Liver (tissue), 9 donors: Measurements from ENCODE around the gene ELAVL2. TPM values are rescaled to one million over a fixed set of nuclear protein-coding genes. Genes with fewer than 3 reads are reported as not detected.

Experiments
- DNase-seq: peaks from one replicate; pipeline ENCODE4 v3.0.0-alpha.2; 2017; ENCODE audit warnings: low spot score
- H3K27ac ChIP-seq, 2 donors: one replicate each; pipeline ENCODE4 v1.7.0; 2013; ENCODE audit warnings: inconsistent platforms in 2 of 2, low read length in 2 of 2, control low read depth in 1 of 2, low read depth in 1 of 2, mild to moderate bottlenecking in 1 of 2
- H3K27me3 ChIP-seq, 4 donors: one replicate each; pipeline versions ENCODE4 v1.6.1 to v1.7.0; 2013; ENCODE audit warnings: low read length in 3 of 4, inconsistent platforms in 1 of 4, mild to moderate bottlenecking in 1 of 4, moderate library complexity in 1 of 4; ENCODE audit not compliant: control insufficient read depth in 4 of 4, insufficient read depth in 4 of 4
- H3K36me3 ChIP-seq, 4 donors: one replicate each; pipeline versions ENCODE4 v1.6.1 to v1.7.0; 2013; ENCODE audit warnings: low read length in 3 of 4, mild to moderate bottlenecking in 3 of 4, low read depth in 1 of 4, moderate library complexity in 1 of 4; ENCODE audit not compliant: control insufficient read depth in 4 of 4, insufficient read depth in 3 of 4
- H3K4me1 ChIP-seq, 4 donors: one replicate each; pipeline versions ENCODE4 v1.6.1 to v1.7.0; 2013; ENCODE audit warnings: low read length in 3 of 4, mild to moderate bottlenecking in 3 of 4, moderate library complexity in 1 of 4; ENCODE audit not compliant: control insufficient read depth in 4 of 4, insufficient read depth in 4 of 4
- H3K4me3 ChIP-seq, 3 donors: one replicate each; pipeline versions ENCODE4 v1.6.1 to v1.7.0; 2013; ENCODE audit warnings: low read length in 3 of 3, control low read depth in 1 of 3, low read depth in 1 of 3, mild to moderate bottlenecking in 1 of 3
- H3K9ac ChIP-seq, 2 donors: one replicate each; pipeline ENCODE4 v1.7.0; 2013; ENCODE audit warnings: low read length in 2 of 2, mild to moderate bottlenecking in 2 of 2, moderate library complexity in 2 of 2, control low read depth in 1 of 2, low read depth in 1 of 2
- H3K9me3 ChIP-seq, 4 donors: one replicate each; pipeline versions ENCODE4 v1.6.1 to v1.7.0; 2013; ENCODE audit warnings: low read length in 3 of 4; ENCODE audit not compliant: control insufficient read depth in 4 of 4
- CTCF ChIP-seq: fragments of 150-350 bp; IDR thresholded peaks from 2 replicates; pipeline ENCODE4 v1.5.1; 2017; ENCODE audit warnings: improper control_type of control experiment, low read depth, low read length; ENCODE audit not compliant: missing input control
- EGR1 ChIP-seq, 2 donors: IDR thresholded peaks; 2 replicates each; pipeline ENCODE4 v1.6.1; 2016 to 2018; ENCODE audit warnings: antibody characterized with exemption in 2 of 2, low read depth in 2 of 2
- FOXA1 ChIP-seq: IDR thresholded peaks from 2 replicates; pipeline ENCODE4 v1.6.1; 2016; ENCODE audit warnings: antibody characterized with exemption
- FOXA2 ChIP-seq: IDR thresholded peaks from 2 replicates; pipeline ENCODE4 v1.6.1; 2016; ENCODE audit warnings: antibody characterized with exemption
- GABPA ChIP-seq, 2 donors: IDR thresholded peaks in 1 of 2; conservative IDR thresholded peaks in 1 of 2; 2 replicates each; pipeline ENCODE4 v1.6.1; 2016; ENCODE audit warnings: antibody characterized with exemption in 2 of 2, mild to moderate bottlenecking in 1 of 2, moderate library complexity in 1 of 2
- HNF4A ChIP-seq, 2 donors: conservative IDR thresholded peaks; 2 replicates each; pipeline ENCODE4 v1.6.1; 2016; ENCODE audit warnings: antibody characterized with exemption in 2 of 2, mild to moderate bottlenecking in 2 of 2
- HNF4G ChIP-seq: IDR thresholded peaks from 2 replicates; pipeline ENCODE4 v1.6.1; 2016; ENCODE audit warnings: antibody characterized with exemption
- JUND ChIP-seq, 2 donors: IDR thresholded peaks; 2 replicates each; pipeline ENCODE4 v1.6.1; 2016; ENCODE audit warnings: antibody characterized with exemption in 2 of 2
- MAX ChIP-seq: IDR thresholded peaks from 2 replicates; pipeline ENCODE4 v1.6.1; 2016; ENCODE audit warnings: antibody characterized with exemption
- NR2F2 ChIP-seq: IDR thresholded peaks from 2 replicates; pipeline ENCODE4 v1.6.1; 2016; ENCODE audit warnings: antibody characterized with exemption
- RAD21 ChIP-seq, 2 donors: IDR thresholded peaks; 2 replicates each; pipeline ENCODE4 v1.6.1; 2016; ENCODE audit warnings: antibody characterized with exemption in 2 of 2, mild to moderate bottlenecking in 2 of 2
- REST ChIP-seq: IDR thresholded peaks from 2 replicates; pipeline ENCODE4 v1.6.1; 2016; ENCODE audit warnings: antibody characterized with exemption, mild to moderate bottlenecking
- RXRA ChIP-seq, 2 donors: IDR thresholded peaks; 2 replicates each; pipeline ENCODE4 v1.6.1; 2017 to 2018; ENCODE audit warnings: antibody characterized with exemption in 2 of 2, mild to moderate bottlenecking in 1 of 2
- SP1 ChIP-seq: IDR thresholded peaks from 2 replicates; pipeline ENCODE4 v1.6.1; 2018; ENCODE audit warnings: antibody characterized with exemption, mild to moderate bottlenecking
- TAF1 ChIP-seq: conservative IDR thresholded peaks from 2 replicates; pipeline ENCODE4 v1.6.1; 2016; ENCODE audit warnings: antibody characterized with exemption, mild to moderate bottlenecking
- YY1 ChIP-seq: IDR thresholded peaks from 2 replicates; pipeline ENCODE4 v1.6.1; 2016; ENCODE audit warnings: antibody characterized with exemption, mild to moderate bottlenecking
- WGBS: extraction: QIAGEN DNeasy Blood & Tissue Kit; methylation state at CpG from one replicate; pipeline ENCODE4 v1.1.7; 2013; 5-methylcytosine and 5-hydroxymethylcytosine counted together
- polyA plus RNA-seq, 2 donors: library from polyadenylated mRNA; stranded (reverse) in 1 of 2; unstranded in 1 of 2; fragments of 200-250 nt in 1 of 2; fragments of >200 nt in 1 of 2; fragmentation: Nextera tagmentation in 1 of 2; extraction: Ambion mirVana in 1 of 2; gene quantifications; one replicate each; pipeline versions ENCODE4 v1.2.1 to v1.2.3, GENCODE V29; 2013 to 2015
- total RNA-seq, 2 donors: library from RNA; depleted of rRNA; stranded (reverse); fragments of >200 nt; gene quantifications; one replicate each; pipeline ENCODE4 v1.2.3, GENCODE V29; 2014
- TF ChIP-seq, protein P1 (sequence below): IDR thresholded peaks from 2 replicates; pipeline ENCODE4 v1.6.1; 2016; ENCODE audit warnings: antibody characterized with exemption
- TF ChIP-seq, protein P2 (sequence below): IDR thresholded peaks from 2 replicates; pipeline ENCODE4 v1.6.1; 2016; ENCODE audit warnings: antibody characterized with exemption
- donor health status: healthy.
- donor health status: healthy.
- donor health status: healthy.
- donor health status: healthy.
- donor health status: healthy.

The ELAVL2 gene
- total and polyA plus RNA-seq, 4 donors: 0.19 TPM; not detected in 3

GRCh38 chr9:23774266-23774665, 51.8 kb downstream of the ELAVL2 start:
- no peak overlapping the region for H3K4me3 ChIP-seq
- DNase-seq: no peak
- WGBS: 33% methylated on average over 2 of the region's 2 CpGs
- no peaks in the 10 kb centered on the region for H3K9me3 ChIP-seq
- TF ChIP-seq EGR1 (IDR thresholded peaks at IDR 0.05; ENCODE audit: low read depth in 2 of 2) (no peak), RXRA (IDR thresholded peaks at IDR 0.05) (no peak), FOXA1 (no peak), REST (no peak), GABPA (IDR thresholded peaks at IDR 0.05 in 1 of 2, conservative IDR thresholded peaks at IDR 0.05 in 1 of 2) (no peak), NR2F2 (no peak), JUND (IDR thresholded peaks at IDR 0.05) (no peak), HNF4A (conservative IDR thresholded peaks at IDR 0.05) (no peak), SP1 (no peak), CTCF (no peak), TAF1 (no peak), FOXA2 (no peak), YY1 (no peak), MAX (no peak), HNF4G (no peak), RAD21 (IDR thresholded peaks at IDR 0.05) (no peak)
- TF ChIP-seq, protein P1, sequence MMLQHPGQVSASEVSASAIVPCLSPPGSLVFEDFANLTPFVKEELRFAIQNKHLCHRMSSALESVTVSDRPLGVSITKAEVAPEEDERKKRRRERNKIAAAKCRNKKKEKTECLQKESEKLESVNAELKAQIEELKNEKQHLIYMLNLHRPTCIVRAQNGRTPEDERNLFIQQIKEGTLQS: no peak
- H3K27ac ChIP-seq: no peak overlapping the region
- no peaks in the 10 kb centered on the region for H3K4me1 ChIP-seq
- H3K9ac ChIP-seq: no peak overlapping the region
- peaks cover 0 to 5% (median 0%) of the 10 kb centered on the region in 4 donors for H3K27me3 ChIP-seq
- H3K36me3 ChIP-seq: no peaks in the 10 kb centered on the region

- TF ChIP-seq NR2F2 (no peak), HNF4G (no peak), YY1 (no peak), TAF1 (no peak), HNF4A (conservative IDR thresholded peaks at IDR 0.05) (no peak), JUND (IDR thresholded peaks at IDR 0.05) (no peak), REST (no peak), SP1 (no peak), EGR1 (IDR thresholded peaks at IDR 0.05; ENCODE audit: low read depth in 2 of 2) (no peak)
- TF ChIP-seq, protein P1: no peak
- TF ChIP-seq, protein P2, sequence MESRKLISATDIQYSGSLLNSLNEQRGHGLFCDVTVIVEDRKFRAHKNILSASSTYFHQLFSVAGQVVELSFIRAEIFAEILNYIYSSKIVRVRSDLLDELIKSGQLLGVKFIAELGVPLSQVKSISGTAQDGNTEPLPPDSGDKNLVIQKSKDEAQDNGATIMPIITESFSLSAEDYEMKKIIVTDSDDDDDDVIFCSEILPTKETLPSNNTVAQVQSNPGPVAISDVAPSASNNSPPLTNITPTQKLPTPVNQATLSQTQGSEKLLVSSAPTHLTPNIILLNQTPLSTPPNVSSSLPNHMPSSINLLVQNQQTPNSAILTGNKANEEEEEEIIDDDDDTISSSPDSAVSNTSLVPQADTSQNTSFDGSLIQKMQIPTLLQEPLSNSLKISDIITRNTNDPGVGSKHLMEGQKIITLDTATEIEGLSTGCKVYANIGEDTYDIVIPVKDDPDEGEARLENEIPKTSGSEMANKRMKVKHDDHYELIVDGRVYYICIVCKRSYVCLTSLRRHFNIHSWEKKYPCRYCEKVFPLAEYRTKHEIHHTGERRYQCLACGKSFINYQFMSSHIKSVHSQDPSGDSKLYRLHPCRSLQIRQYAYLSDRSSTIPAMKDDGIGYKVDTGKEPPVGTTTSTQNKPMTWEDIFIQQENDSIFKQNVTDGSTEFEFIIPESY: no peak
- H3K9ac ChIP-seq: no peak overlapping the region
- H3K4me3 ChIP-seq: no peak overlapping the region
- H3K4me1 ChIP-seq: no peaks in the 10 kb centered on the region
- no peaks in the 10 kb centered on the region for H3K36me3 ChIP-seq
- DNase-seq: no peak
- H3K9me3 ChIP-seq: no peaks in the 10 kb centered on the region
- peaks cover 0 to 5% (median 0%) of the 10 kb centered on the region in 4 donors for H3K27me3 ChIP-seq
- H3K27ac ChIP-seq: no peak overlapping the region
Observed at GRCh38 chr9:23772385-23772783, 53.7 kb downstream of the ELAVL2 start.
